Activated CD4-positive, alpha-beta T cell treated with anti-CD3 and anti-CD28 coated beads, Interleukin-2, amount 10 ng/mL, durations not matched to agents 7 days and 5 days (primary cell): ENCODE measurements around the gene PDE7B. TPM values are rescaled to one million over a fixed set of nuclear protein-coding genes. Genes with fewer than 3 reads are reported as not detected.

Experiments
- CTCF ChIA-PET: fragments of 350-600 bp; sonication (Branson Sonifier 250); formaldehyde crosslinking; loops from one replicate; lab custom pipeline; 2021; ENCODE audit warnings: antibody characterized with exemption; lab: Charles Lee
- POLR2A ChIA-PET: fragments of 350-600 bp; sonication (Branson Sonifier 250); formaldehyde crosslinking; loops from one replicate; lab custom pipeline; 2021; ENCODE audit warnings: antibody characterized with exemption; lab: Charles Lee
- DNase-seq: peaks from one replicate; pipeline ENCODE4 v3.0.0-alpha.2; 2020
- H3K27ac Mint-ChIP-seq: one replicate; pipeline ENCODE4 v1.8.0; 2021; ENCODE audit warnings: mild to moderate bottlenecking, moderate library complexity, mixed read lengths
- H3K27me3 Mint-ChIP-seq: one replicate; pipeline ENCODE4 v1.8.0; 2021; ENCODE audit warnings: mixed read lengths
- H3K36me3 Mint-ChIP-seq: one replicate; pipeline ENCODE4 v1.8.0; 2021; ENCODE audit warnings: low read depth, mixed read lengths
- H3K4me1 Mint-ChIP-seq: one replicate; pipeline ENCODE4 v1.8.0; 2021; ENCODE audit warnings: mixed read lengths
- H3K4me3 Mint-ChIP-seq: one replicate; pipeline ENCODE4 v1.8.0; 2021; ENCODE audit warnings: mild to moderate bottlenecking, moderate library complexity, mixed read lengths
- H3K9me3 Mint-ChIP-seq: one replicate; pipeline ENCODE4 v1.8.0; 2021; ENCODE audit warnings: mixed read lengths
- total RNA-seq, 2 experiments: library from RNA; stranded (reverse); gene quantifications; one replicate each; pipeline ENCODE4 v1.2.3, GENCODE V29; 2021

PDE7B gene
- total RNA-seq, 2 experiments from 2014 or later, result 0.57 to 1.2 TPM

DNA sequence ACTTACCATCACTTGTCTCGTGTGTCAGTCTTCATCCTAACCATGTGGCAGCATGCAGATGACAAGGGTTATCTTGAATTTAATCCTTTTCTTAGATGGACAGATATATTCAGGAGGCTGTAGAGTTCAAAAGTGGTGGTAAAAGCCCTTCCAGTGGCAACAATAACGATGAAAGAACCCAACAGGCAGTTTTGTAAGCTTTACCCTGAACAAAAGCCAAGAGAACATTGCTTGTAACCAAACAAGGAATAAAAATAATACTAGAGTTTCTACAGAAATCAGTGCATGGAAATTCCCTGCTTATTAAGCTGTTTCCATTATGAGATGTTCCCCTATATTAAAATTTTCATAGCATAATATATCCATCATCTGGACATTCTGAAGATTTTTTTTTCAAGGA, 69.7 kb downstream of the PDE7B start:
- CTCF ChIA-PET, result interaction anchor here (1.3 to 2.3 kb wide), 2 partner anchors 12 to 14 kb away, joined by 3 to 7 read pairs; no protein-coding TSS in a partner anchor
- DNase-seq, result no peak
- H3K4me1 Mint-ChIP-seq, result no peaks in the 10 kb centered on the region
- no peaks in the 10 kb centered on the region for H3K27me3 Mint-ChIP-seq
- H3K4me3 Mint-ChIP-seq, result no peak overlapping the region
- no peak overlapping the region for H3K27ac Mint-ChIP-seq
- no peaks in the 10 kb centered on the region for H3K9me3 Mint-ChIP-seq
- POLR2A ChIA-PET, result no interaction called here
- no peaks in the 10 kb centered on the region for H3K36me3 Mint-ChIP-seq

DNA sequence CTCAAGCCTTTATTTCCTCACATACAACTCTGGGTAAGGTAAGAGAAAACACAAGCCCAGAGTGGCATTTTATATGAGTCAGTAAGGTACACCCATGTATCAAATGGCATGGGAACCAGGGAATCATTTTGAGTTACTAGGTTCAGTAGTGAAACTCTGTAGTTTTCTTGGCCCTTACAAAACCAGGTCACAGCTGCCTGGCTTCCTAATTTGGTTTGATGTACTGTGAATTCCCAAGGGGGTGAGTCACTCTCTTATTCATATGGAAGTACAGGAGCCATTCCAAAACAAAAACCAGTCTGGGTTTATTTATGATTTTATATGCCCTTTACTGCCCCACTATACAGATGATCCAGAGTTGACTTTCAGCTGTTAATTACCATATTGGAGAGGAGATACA, 70.7 kb downstream of the PDE7B start:
- H3K4me3 Mint-ChIP-seq, result no peak overlapping the region
- ChIA-PET CTCF (no interaction called here), POLR2A (no interaction called here)

DNA sequence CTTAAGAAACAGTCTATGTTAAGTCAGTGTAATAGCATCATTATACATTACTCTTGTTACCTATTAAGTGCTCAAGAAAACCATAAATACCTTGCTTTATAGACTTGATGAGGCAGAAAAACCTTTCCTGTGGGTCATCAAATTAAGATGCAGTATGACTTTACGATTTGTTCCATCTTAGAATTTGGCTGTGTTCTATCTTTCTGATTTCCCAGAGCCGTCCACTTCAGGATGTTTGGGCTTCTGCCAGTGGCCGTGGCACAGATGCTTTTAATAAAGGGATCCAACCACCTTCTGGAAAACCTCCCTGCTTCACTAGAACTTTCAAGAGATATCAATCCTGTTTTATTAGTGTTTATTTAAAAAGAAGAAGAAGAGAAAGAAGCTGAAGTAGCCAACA, 71.2 kb downstream of the PDE7B start:
- H3K27me3 Mint-ChIP-seq, result no peaks in the 10 kb centered on the region
- no peak overlapping the region for H3K4me3 Mint-ChIP-seq
- no peak for DNase-seq
- no peaks in the 10 kb centered on the region for H3K36me3 Mint-ChIP-seq
- peaks cover 1% of the 10 kb centered on the region for H3K9me3 Mint-ChIP-seq
- no peaks in the 10 kb centered on the region for H3K4me1 Mint-ChIP-seq
- no peak overlapping the region for H3K27ac Mint-ChIP-seq
- ChIA-PET CTCF (no interaction called here), POLR2A (no interaction called here)

More for the DNA sequence above, 70.7 kb downstream of the PDE7B start:
- H3K27ac Mint-ChIP-seq, result no peak overlapping the region
- H3K27me3 Mint-ChIP-seq, result no peaks in the 10 kb centered on the region
- H3K36me3 Mint-ChIP-seq, result no peaks in the 10 kb centered on the region
- DNase-seq, result no peak
- no peaks in the 10 kb centered on the region for H3K9me3 Mint-ChIP-seq
- no peaks in the 10 kb centered on the region for H3K4me1 Mint-ChIP-seq

DNA sequence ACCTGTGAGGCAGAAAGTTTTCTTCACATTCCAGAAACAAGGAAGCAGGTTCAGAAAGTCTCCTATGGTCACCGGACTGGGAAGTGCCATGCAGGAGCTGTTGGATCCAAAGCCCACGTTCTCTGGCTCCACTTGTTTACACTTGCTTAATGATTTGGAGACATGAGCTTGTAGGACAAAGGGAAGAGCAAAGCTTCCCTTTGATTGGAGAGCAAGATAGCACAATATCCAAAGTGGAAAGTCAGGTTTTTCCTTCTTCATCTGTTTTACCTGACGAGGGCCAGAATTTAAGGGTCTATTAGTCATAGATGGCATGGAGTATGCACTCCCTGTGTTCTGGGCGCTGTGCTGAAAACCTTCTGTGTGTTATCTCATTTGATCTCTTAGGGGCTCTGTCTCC, 81.2 kb downstream of the PDE7B start:
- no peak overlapping the region for H3K4me3 Mint-ChIP-seq
- ChIA-PET CTCF (interaction anchor here (1.0 kb wide), 1 partner anchor 294 kb away, joined by 3 read pairs; no protein-coding TSS in a partner anchor), POLR2A (no interaction called here)
- H3K27ac Mint-ChIP-seq, result no peak overlapping the region
- H3K4me1 Mint-ChIP-seq, result no peaks in the 10 kb centered on the region
- no peak for DNase-seq
- no peaks in the 10 kb centered on the region for H3K27me3 Mint-ChIP-seq
- peaks cover 9% of the 10 kb centered on the region for H3K9me3 Mint-ChIP-seq
- H3K36me3 Mint-ChIP-seq, result peaks cover 2% of the 10 kb centered on the region

- H3K27ac Mint-ChIP-seq, result no peak overlapping the region
- ChIA-PET CTCF (interaction anchor here (0.9 kb wide), 1 partner anchor 11 kb away, joined by 3 read pairs; no protein-coding TSS in a partner anchor), POLR2A (no interaction called here)
- no peak overlapping the region for H3K4me3 Mint-ChIP-seq
- H3K4me1 Mint-ChIP-seq, result no peaks in the 10 kb centered on the region
- no peak for DNase-seq
- no peaks in the 10 kb centered on the region for H3K36me3 Mint-ChIP-seq
- no peaks in the 10 kb centered on the region for H3K9me3 Mint-ChIP-seq
- no peaks in the 10 kb centered on the region for H3K27me3 Mint-ChIP-seq
Measured at GRCh38 chr6:135935941-135936601, 84.6 kb downstream of the PDE7B start.

DNA sequence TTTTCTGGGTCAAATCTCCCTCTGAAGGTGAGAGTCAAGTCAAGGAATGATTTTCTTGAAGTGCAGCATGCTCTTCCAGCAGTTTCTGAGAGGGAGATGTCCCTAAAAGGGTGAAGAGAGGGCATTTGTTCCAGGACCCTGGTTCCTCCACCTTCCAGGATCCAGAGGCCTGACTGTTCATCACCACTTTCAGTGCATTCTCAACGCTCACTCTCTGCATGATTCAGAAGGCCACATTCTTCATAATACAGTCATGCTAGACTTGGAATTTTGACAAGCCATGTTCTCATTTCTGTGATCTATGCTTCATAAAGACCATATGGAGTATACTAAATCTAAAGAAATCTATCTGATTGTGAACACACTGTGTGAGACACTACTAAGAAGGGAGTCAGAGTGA, 85.1 kb downstream of the PDE7B start:
- Mint-ChIP-seq H3K9me3 (no peaks in the 10 kb centered on the region), H3K27me3 (no peaks in the 10 kb centered on the region), H3K27ac (no peak overlapping the region), H3K4me1 (no peaks in the 10 kb centered on the region), H3K36me3 (no peaks in the 10 kb centered on the region), H3K4me3 (no peak overlapping the region)
- POLR2A ChIA-PET, result no interaction called here
- CTCF ChIA-PET, result no interaction called here
- no peak for DNase-seq

- DNase-seq, result no peak
- Mint-ChIP-seq H3K9me3 (no peaks in the 10 kb centered on the region), H3K4me3 (no peak overlapping the region), H3K36me3 (no peaks in the 10 kb centered on the region), H3K27ac (no peak overlapping the region), H3K27me3 (no peaks in the 10 kb centered on the region), H3K4me1 (no peaks in the 10 kb centered on the region)
- ChIA-PET CTCF (no interaction called here), POLR2A (no interaction called here)
Measured at GRCh38 chr6:135937106-135937505, 85.6 kb downstream of the PDE7B start.

- H3K27me3 Mint-ChIP-seq, result no peaks in the 10 kb centered on the region
- CTCF ChIA-PET, result interaction anchor here (0.5 to 0.9 kb wide), 2 partner anchors 86 to 277 kb away, joined by 3 to 4 read pairs; no protein-coding TSS in a partner anchor
Measured at GRCh38 chr6:135938576-135939207, 87.2 kb downstream of the PDE7B start.

DNA sequence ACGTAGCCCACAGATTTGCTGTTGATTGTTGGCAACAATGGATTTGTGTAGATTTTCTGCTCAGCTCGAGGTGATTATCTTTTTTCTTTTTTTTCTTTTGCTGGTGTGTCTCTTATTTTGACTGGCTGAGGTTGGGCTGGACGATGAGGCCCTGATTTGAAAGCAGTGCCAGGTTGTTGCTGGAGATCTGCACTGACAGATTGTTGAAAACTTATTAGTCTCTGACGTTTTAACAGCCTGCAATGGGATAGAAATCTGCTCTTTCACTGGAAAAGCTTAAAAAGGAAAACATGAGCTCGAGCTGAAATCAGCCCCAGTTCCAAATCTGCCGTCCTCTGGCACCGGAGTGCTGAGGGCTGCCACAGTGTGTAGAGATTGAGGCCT, 87.7 kb downstream of the PDE7B start:
- H3K4me1 Mint-ChIP-seq, result no peaks in the 10 kb centered on the region
- POLR2A ChIA-PET, result no interaction called here
- no peak overlapping the region for H3K4me3 Mint-ChIP-seq
- H3K27me3 Mint-ChIP-seq, result no peaks in the 10 kb centered on the region
- CTCF ChIA-PET, result interaction anchor here (0.9 kb wide), 1 partner anchor 87 kb away, joined by 3 read pairs; no protein-coding TSS in a partner anchor
- DNase-seq, result no peak
- no peaks in the 10 kb centered on the region for H3K36me3 Mint-ChIP-seq
- no peaks in the 10 kb centered on the region for H3K9me3 Mint-ChIP-seq
- no peak overlapping the region for H3K27ac Mint-ChIP-seq

More at GRCh38 chr6:135938576-135939207, 87.2 kb downstream of the PDE7B start:
- Mint-ChIP-seq H3K36me3 (no peaks in the 10 kb centered on the region), H3K9me3 (no peaks in the 10 kb centered on the region), H3K4me3 (no peak overlapping the region), H3K4me1 (no peaks in the 10 kb centered on the region), H3K27ac (no peak overlapping the region)
- DNase-seq, result no peak
- POLR2A ChIA-PET, result interaction anchor here (0.6 kb wide), 1 partner anchor 443 kb away, joined by 6 read pairs; no protein-coding TSS in a partner anchor

DNA sequence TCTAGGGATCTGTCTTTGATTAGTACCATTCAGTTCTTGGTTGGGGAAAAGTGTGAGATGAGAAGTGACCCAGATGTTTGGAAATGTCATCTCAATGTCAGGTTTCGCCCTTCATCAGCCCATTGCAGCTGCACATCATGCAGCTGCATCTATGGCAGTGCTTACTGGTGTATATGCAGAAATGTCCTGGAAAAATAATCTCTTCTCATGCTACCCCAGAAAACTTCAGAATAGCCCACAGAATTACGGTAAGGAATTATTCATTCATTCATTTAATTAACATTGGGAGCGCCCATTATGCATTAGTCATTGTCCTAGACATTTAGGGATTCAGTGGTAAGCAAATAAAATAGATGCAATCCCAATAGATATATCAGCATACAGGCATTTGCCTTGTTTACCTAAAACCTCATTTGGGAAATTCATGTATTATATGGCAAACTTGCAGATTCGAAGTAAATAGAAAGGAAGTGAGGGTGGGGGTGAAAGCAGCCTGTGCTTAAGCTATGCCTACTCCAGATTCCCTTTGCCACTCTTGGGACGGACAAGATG, 89.2 kb downstream of the PDE7B start:
- Mint-ChIP-seq H3K9me3 (no peaks in the 10 kb centered on the region), H3K36me3 (no peaks in the 10 kb centered on the region), H3K27ac (no peak overlapping the region), H3K4me1 (no peaks in the 10 kb centered on the region), H3K4me3 (no peak overlapping the region), H3K27me3 (no peaks in the 10 kb centered on the region)
- no peak for DNase-seq
- POLR2A ChIA-PET, result no interaction called here
- CTCF ChIA-PET, result no interaction called here

GRCh38 chr6:135941275-135942025, 89.9 kb downstream of the PDE7B start:
- Mint-ChIP-seq H3K36me3 (no peaks in the 10 kb centered on the region), H3K9me3 (no peaks in the 10 kb centered on the region), H3K4me3 (no peak overlapping the region), H3K4me1 (no peaks in the 10 kb centered on the region), H3K27ac (no peak overlapping the region), H3K27me3 (no peaks in the 10 kb centered on the region)
- POLR2A ChIA-PET, result no interaction called here
- CTCF ChIA-PET, result no interaction called here
- DNase-seq, result no peak

- CTCF ChIA-PET, result interaction anchor here (0.9 kb wide), 1 partner anchor 20 kb away, joined by 3 read pairs; no protein-coding TSS in a partner anchor
- POLR2A ChIA-PET, result no interaction called here
- no peak overlapping the region for H3K4me3 Mint-ChIP-seq
- H3K27ac Mint-ChIP-seq, result no peak overlapping the region
- H3K27me3 Mint-ChIP-seq, result no peaks in the 10 kb centered on the region
- DNase-seq, result no peak
- H3K36me3 Mint-ChIP-seq, result no peaks in the 10 kb centered on the region
- no peaks in the 10 kb centered on the region for H3K9me3 Mint-ChIP-seq
- no peaks in the 10 kb centered on the region for H3K4me1 Mint-ChIP-seq
Measured at GRCh38 chr6:135944120-135944519, 92.6 kb downstream of the PDE7B start.

DNA sequence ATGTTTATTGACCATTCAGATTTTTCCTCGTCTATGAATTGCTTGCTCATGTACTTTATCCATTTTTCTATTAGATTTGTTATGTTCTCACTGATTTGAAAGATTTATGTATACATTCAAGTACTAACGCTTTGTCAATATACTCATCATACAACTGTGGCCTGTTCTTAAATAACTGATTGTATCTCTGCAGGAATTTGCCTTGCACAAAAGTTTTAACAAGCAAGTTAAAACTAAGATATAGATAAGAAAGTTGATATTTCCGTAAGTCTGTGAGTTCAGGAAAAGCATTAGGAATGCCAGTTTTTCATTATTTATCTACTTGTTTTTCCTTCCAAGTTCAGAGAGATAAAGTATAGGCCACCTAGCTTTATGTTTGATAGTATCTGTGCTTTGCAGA, 95.2 kb downstream of the PDE7B start:
- no peaks in the 10 kb centered on the region for H3K4me1 Mint-ChIP-seq
- POLR2A ChIA-PET, result no interaction called here
- no peak overlapping the region for H3K4me3 Mint-ChIP-seq
- CTCF ChIA-PET, result no interaction called here
- no peak for DNase-seq
- no peaks in the 10 kb centered on the region for H3K9me3 Mint-ChIP-seq
- no peak overlapping the region for H3K27ac Mint-ChIP-seq
- no peaks in the 10 kb centered on the region for H3K27me3 Mint-ChIP-seq
- no peaks in the 10 kb centered on the region for H3K36me3 Mint-ChIP-seq
